ENCODE results near the gene ABCA7.
"Not testable (repeated sequence)": the region's sequence is repeated elsewhere in the genome, so short reads cannot be mapped to it uniquely, and the experiment has no call there.

Gene ABCA7

GRCh38 chr19:1017115-1017905 is 22.6 kb upstream of the ABCA7 start:
- DNase-seq (ENCODE audit: low read depth in 3 of 3, low spot score in 1 of 3), result no peak

GRCh38 chr19:1017906-1018305 is 22.0 kb upstream of the ABCA7 start:
- no peak for DNase-seq (ENCODE audit: low read depth in 3 of 3, low spot score in 1 of 3)

GRCh38 chr19:1018393-1018792 is 21.5 kb upstream of the ABCA7 start:
- no peak for DNase-seq (ENCODE audit: low read depth in 3 of 3, low spot score in 1 of 3)

- no peak for DNase-seq (ENCODE audit: low read depth in 3 of 3, low spot score in 1 of 3)
Observed at GRCh38 chr19:1018932-1019615, 20.8 kb upstream of the ABCA7 start.

- no peak for DNase-seq (ENCODE audit: low read depth in 3 of 3, low spot score in 1 of 3)
Observed at GRCh38 chr19:1019616-1019961, 20.3 kb upstream of the ABCA7 start.

GRCh38 chr19:1019980-1020867 is 19.7 kb upstream of the ABCA7 start:
- DNase-seq (ENCODE audit: low read depth in 3 of 3, low spot score in 1 of 3), result no peak

GRCh38 chr19:1020868-1021425 is 19.0 kb upstream of the ABCA7 start, which contains the start of gene TMEM259:
Gene TMEM259 (minus strand): TSS chr19:1021123. CDS start chr19:1020996, 127 bp downstream.
- peak; percentile 93 to 97 (median 96) for DNase-seq (ENCODE audit: low read depth in 3 of 3, low spot score in 1 of 3)

- DNase-seq (ENCODE audit: low read depth in 3 of 3, low spot score in 1 of 3), result not testable (repeated sequence)
Observed at GRCh38 chr19:1023883-1024188, 16.1 kb upstream of the ABCA7 start.

- DNase-seq (ENCODE audit: low read depth in 3 of 3, low spot score in 1 of 3), result not testable (repeated sequence)
Observed at GRCh38 chr19:1025080-1025479, 14.8 kb upstream of the ABCA7 start.

- DNase-seq (ENCODE audit: low read depth in 3 of 3, low spot score in 1 of 3), result peak in 1 of 3 donors; percentile 51
Observed at GRCh38 chr19:1025960-1026782, 13.7 kb upstream of the ABCA7 start, which contains the start of gene CNN2. Gene CNN2 (plus strand): TSS chr19:1026608. CDS start chr19:1026662, 54 bp downstream.

- DNase-seq (ENCODE audit: low read depth in 3 of 3, low spot score in 1 of 3), result no peak
Observed at GRCh38 chr19:1026783-1027649, 12.9 kb upstream of the ABCA7 start.

GRCh38 chr19:1027650-1028061 is 12.3 kb upstream of the ABCA7 start:
- DNase-seq (ENCODE audit: low read depth in 3 of 3, low spot score in 1 of 3), result no peak

- peak in 1 of 3 donors; percentile 34 for DNase-seq (ENCODE audit: low read depth in 3 of 3, low spot score in 1 of 3)
Observed at GRCh38 chr19:1028062-1028926, 11.6 kb upstream of the ABCA7 start.

GRCh38 chr19:1032264-1032867 is 7.5 kb upstream of the ABCA7 start:
- no peak for DNase-seq (ENCODE audit: low read depth in 3 of 3, low spot score in 1 of 3)

GRCh38 chr19:1035998-1036621 is 3.8 kb upstream of the ABCA7 start:
- DNase-seq (ENCODE audit: low read depth in 3 of 3, low spot score in 1 of 3), result no peak

- no peak for DNase-seq (ENCODE audit: low read depth in 3 of 3, low spot score in 1 of 3)
Observed at GRCh38 chr19:1037621-1038064, 2.3 kb upstream of the ABCA7 start.

- no peak for DNase-seq (ENCODE audit: low read depth in 3 of 3, low spot score in 1 of 3)
Observed at GRCh38 chr19:1038978-1039645, 795 bp upstream of the ABCA7 start.
